Neural progenitor cell (in vitro differentiated cells): ENCODE measurements around the gene CRBN.

Source experiments
- EZH2 ChIP-seq: fragments of 200-600 bp; sonication (generic); IDR thresholded peaks from 2 replicates; pipeline ENCODE4 v1.6.1; 2017; ENCODE audit warnings: antibody characterized with exemption, mild to moderate bottlenecking, moderate library complexity
- TF ChIP-seq, protein P1 (sequence below): fragments of 200-600 bp; sonication (generic); IDR thresholded peaks from 2 replicates; pipeline ENCODE4 v1.5.1; 2017; ENCODE audit warnings: antibody characterized with exemption, mild to moderate bottlenecking

DNA sequence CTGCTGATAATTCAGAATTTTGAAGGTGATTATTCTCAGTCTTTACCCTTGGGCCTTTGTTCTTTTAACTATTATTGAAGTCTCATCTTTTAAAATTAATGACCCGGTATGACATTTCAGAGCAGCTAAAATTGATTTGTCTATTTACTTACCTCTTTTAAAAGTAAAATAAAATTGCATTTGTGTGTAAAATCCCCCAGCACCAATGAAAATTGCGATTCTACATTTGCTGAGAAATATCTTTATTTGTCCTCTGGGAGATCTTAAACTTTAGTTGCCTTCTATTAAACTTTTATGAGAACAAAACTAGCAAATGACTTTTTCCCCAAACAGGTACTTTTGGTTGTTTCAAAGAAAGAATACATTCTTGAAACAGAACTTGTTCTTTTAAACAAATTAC is 61.8 kb downstream of the CRBN start:
- TF ChIP-seq, protein P1, sequence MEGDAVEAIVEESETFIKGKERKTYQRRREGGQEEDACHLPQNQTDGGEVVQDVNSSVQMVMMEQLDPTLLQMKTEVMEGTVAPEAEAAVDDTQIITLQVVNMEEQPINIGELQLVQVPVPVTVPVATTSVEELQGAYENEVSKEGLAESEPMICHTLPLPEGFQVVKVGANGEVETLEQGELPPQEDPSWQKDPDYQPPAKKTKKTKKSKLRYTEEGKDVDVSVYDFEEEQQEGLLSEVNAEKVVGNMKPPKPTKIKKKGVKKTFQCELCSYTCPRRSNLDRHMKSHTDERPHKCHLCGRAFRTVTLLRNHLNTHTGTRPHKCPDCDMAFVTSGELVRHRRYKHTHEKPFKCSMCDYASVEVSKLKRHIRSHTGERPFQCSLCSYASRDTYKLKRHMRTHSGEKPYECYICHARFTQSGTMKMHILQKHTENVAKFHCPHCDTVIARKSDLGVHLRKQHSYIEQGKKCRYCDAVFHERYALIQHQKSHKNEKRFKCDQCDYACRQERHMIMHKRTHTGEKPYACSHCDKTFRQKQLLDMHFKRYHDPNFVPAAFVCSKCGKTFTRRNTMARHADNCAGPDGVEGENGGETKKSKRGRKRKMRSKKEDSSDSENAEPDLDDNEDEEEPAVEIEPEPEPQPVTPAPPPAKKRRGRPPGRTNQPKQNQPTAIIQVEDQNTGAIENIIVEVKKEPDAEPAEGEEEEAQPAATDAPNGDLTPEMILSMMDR, result no peak
- TF ChIP-seq EZH2, result no peak
